GM23338 (cell line): ENCODE data around the gene SIDT1. TPM values are rescaled to one million over a fixed set of nuclear protein-coding genes. Genes with fewer than 3 reads are reported as not detected.

Source experiments
- ATAC-seq: fragments of 200-7000 bp; cut with Tn5 transposase; 3 replicates; pipeline ENCODE4 v1.9.1; 2020
- DNase-seq: peaks from one replicate; pipeline ENCODE4 v3.0.0-alpha.2; 2015; ENCODE audit warnings: low spot score
- H2AFZ ChIP-seq: fragments of 200-600 bp; sonication (generic); 2 replicates; pipeline ENCODE4 v1.8.0; 2016; ENCODE audit warnings: antibody characterized with exemption, mild to moderate bottlenecking, moderate library complexity
- H3F3A ChIP-seq: fragments of 200-600 bp; sonication (generic); replicated peaks from 2 replicates; pipeline ENCODE4 v1.8.0; 2017; ENCODE audit warnings: antibody characterized with exemption, mixed run types, low read depth
- H3K27ac ChIP-seq: fragments of 200-600 bp; sonication (generic); 2 replicates; pipeline ENCODE4 v1.6.1; 2016; ENCODE audit warnings: low read depth
- H3K27me3 ChIP-seq: fragments of 200-600 bp; sonication (generic); 2 replicates; pipeline ENCODE4 v1.8.0; 2016; ENCODE audit warnings: mild to moderate bottlenecking, mixed run types, moderate library complexity; ENCODE audit not compliant: insufficient read depth
- H3K36me3 ChIP-seq: fragments of 200-600 bp; sonication (generic); 2 replicates; pipeline ENCODE4 v1.8.0; 2016; ENCODE audit warnings: mild to moderate bottlenecking; ENCODE audit not compliant: insufficient read depth
- H3K4me1 ChIP-seq: fragments of 200-600 bp; sonication (generic); 2 replicates; pipeline ENCODE4 v1.8.0; 2016; ENCODE audit warnings: mild to moderate bottlenecking, moderate library complexity; ENCODE audit not compliant: insufficient read depth
- H3K4me2 ChIP-seq: fragments of 200-600 bp; sonication (generic); 2 replicates; pipeline ENCODE4 v1.7.1; 2017; ENCODE audit warnings: mixed run types
- H3K4me3 ChIP-seq: fragments of 200-600 bp; sonication (generic); 2 replicates; pipeline ENCODE4 v1.6.1; 2016; ENCODE audit warnings: mixed run types
- H3K79me2 ChIP-seq: fragments of 200-600 bp; sonication (generic); replicated peaks from 2 replicates; pipeline ENCODE4 v1.8.0; 2017; ENCODE audit warnings: mild to moderate bottlenecking; ENCODE audit not compliant: insufficient read depth
- H3K9me2 ChIP-seq: fragments of 200-600 bp; sonication (generic); 2 replicates; pipeline ENCODE4 v1.8.0; 2017; ENCODE audit not compliant: insufficient read depth
- H4K20me1 ChIP-seq: fragments of 200-600 bp; sonication (generic); replicated peaks from 2 replicates; pipeline ENCODE4 v1.8.0; 2017; ENCODE audit warnings: mild to moderate bottlenecking; ENCODE audit not compliant: insufficient read depth
- H3K27ac Mint-ChIP-seq: 2 replicates; pipeline ENCODE4 v1.8.0; 2020; ENCODE audit warnings: inconsistent platforms, mild to moderate bottlenecking, moderate library complexity, mixed read lengths
- H3K27me3 Mint-ChIP-seq: 3 replicates; pipeline ENCODE4 v1.8.0; 2022; ENCODE audit warnings: low read depth, mild to moderate bottlenecking, moderate library complexity, mixed read lengths, inconsistent platforms; ENCODE audit not compliant: insufficient read depth, poor library complexity
- H3K36me3 Mint-ChIP-seq: 3 replicates; pipeline ENCODE4 v1.8.0; 2021; ENCODE audit warnings: low read depth, mild to moderate bottlenecking, inconsistent platforms, moderate library complexity, mixed read lengths
- H3K4me1 Mint-ChIP-seq: 3 replicates; pipeline ENCODE4 v1.8.0; 2020; ENCODE audit warnings: mild to moderate bottlenecking, inconsistent platforms, mixed read lengths
- H3K4me3 Mint-ChIP-seq: 3 replicates; pipeline ENCODE4 v1.8.0; 2021; ENCODE audit warnings: moderate library complexity, mild to moderate bottlenecking, inconsistent platforms, mixed read lengths
- H3K9me3 Mint-ChIP-seq: 3 replicates; pipeline ENCODE4 v1.8.0; 2020; ENCODE audit warnings: moderate library complexity, mild to moderate bottlenecking, inconsistent platforms, mixed read lengths
- CREB1 ChIP-seq: fragments of 250-450 bp; sonication (Bioruptor Pico); IDR thresholded peaks from 2 replicates; pipeline ENCODE4 v1.5.0; 2020; ENCODE audit warnings: low read depth, mild to moderate bottlenecking, moderate library complexity
- EZH2 ChIP-seq: fragments of 200-600 bp; sonication (generic); IDR thresholded peaks from one replicate; pipeline ENCODE4 v1.8.0; 2017; ENCODE audit warnings: antibody characterized with exemption, mild to moderate bottlenecking, low read depth; ENCODE audit not compliant: unreplicated experiment
- EZH2phosphoT487 ChIP-seq: fragments of 200-600 bp; sonication (generic); IDR thresholded peaks from one replicate; pipeline ENCODE4 v1.8.1; 2018; ENCODE audit warnings: antibody characterized with exemption; ENCODE audit not compliant: unreplicated experiment
- NANOG ChIP-seq: IDR thresholded peaks from 2 replicates; pipeline ENCODE4 v1.6.1; 2016; ENCODE audit warnings: antibody characterized with exemption, borderline replicate concordance
- POLR2AphosphoS5 ChIP-seq: IDR thresholded peaks from 2 replicates; pipeline ENCODE4 v1.6.1; 2016; ENCODE audit warnings: antibody characterized with exemption, low read depth
- REST ChIP-seq: IDR thresholded peaks from one replicate; pipeline ENCODE4 v1.6.1; 2018; ENCODE audit warnings: antibody characterized with exemption; ENCODE audit not compliant: unreplicated experiment
- ZNF114 ChIP-seq: fragments of 250-450 bp; sonication (Bioruptor Pico); IDR thresholded peaks from 2 replicates; pipeline ENCODE4 v1.5.0; 2020; ENCODE audit warnings: mild to moderate bottlenecking, moderate library complexity
- ZNF331 ChIP-seq: fragments of 250-450 bp; sonication (Bioruptor Pico); IDR thresholded peaks from 2 replicates; pipeline ENCODE4 v1.5.0; 2020; ENCODE audit warnings: low read depth, mild to moderate bottlenecking, moderate library complexity
- ZNF462 ChIP-seq: fragments of 250-450 bp; sonication (Bioruptor Pico); IDR thresholded peaks from 2 replicates; pipeline ENCODE4 v1.5.0; 2020; ENCODE audit warnings: mild to moderate bottlenecking, moderate library complexity
- polyA plus RNA-seq: library from polyadenylated mRNA; unstranded; fragments of >200 nt; fragmentation: Nextera tagmentation; extraction: Ambion mirVana; gene quantifications from 2 replicates; pipeline ENCODE4 v1.2.1, GENCODE V29; 2016
- total RNA-seq: library from RNA; depleted of rRNA; stranded (reverse); fragments of >200 nt; shearing (Covaris generic); gene quantifications from 2 replicates; pipeline ENCODE4 v1.2.3, GENCODE V29; 2014
- TF ChIP-seq, protein P1 (sequence below): IDR thresholded peaks from 2 replicates; pipeline ENCODE4 v1.6.1; 2016; ENCODE audit warnings: antibody characterized with exemption
- TF ChIP-seq, protein P2 (sequence below), 2 experiments: fragments of 200-600 bp in 1 of 2; sonication (generic) in 1 of 2; conservative IDR thresholded peaks; 2 replicates each; pipeline versions ENCODE4 v1.5.1 to v1.6.1; 2016 to 2017; ENCODE audit warnings: antibody characterized with exemption in 2 of 2, low read depth in 2 of 2, mild to moderate bottlenecking in 2 of 2, moderate library complexity in 1 of 2

SIDT1 gene
- total and polyA plus RNA-seq, 2 experiments from 2014 or later, result 0.10 TPM; not detected in 1

DNA sequence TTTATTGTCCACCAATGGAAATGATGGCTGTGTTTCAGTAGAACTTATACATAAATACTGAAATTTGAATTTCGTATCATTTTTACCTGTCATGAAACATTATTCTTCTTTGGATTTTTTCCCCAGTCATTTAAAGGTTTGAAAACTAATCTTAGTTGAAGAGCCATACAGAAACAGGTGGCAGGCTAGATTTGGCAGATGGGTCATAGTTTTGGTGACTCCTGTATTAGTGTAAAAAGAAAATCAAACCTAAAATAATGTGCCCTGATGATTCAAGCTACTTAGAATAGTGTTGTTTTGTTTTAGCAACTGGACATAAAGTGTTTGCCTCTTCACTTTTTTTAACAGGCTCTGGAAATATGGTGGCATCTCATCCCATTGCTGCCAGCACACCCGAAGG, 68.9 kb downstream of the SIDT1 start:
- no peak overlapping the region for H3K4me3 Mint-ChIP-seq
- no peaks in the 10 kb centered on the region for H3K9me3 Mint-ChIP-seq
- no peaks in the 10 kb centered on the region for H3K27me3 Mint-ChIP-seq
- no peak for TF ChIP-seq NANOG
- TF ChIP-seq, protein P1, sequence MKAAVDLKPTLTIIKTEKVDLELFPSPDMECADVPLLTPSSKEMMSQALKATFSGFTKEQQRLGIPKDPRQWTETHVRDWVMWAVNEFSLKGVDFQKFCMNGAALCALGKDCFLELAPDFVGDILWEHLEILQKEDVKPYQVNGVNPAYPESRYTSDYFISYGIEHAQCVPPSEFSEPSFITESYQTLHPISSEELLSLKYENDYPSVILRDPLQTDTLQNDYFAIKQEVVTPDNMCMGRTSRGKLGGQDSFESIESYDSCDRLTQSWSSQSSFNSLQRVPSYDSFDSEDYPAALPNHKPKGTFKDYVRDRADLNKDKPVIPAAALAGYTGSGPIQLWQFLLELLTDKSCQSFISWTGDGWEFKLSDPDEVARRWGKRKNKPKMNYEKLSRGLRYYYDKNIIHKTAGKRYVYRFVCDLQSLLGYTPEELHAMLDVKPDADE, result no peak
- TF ChIP-seq REST, result no peak
- TF ChIP-seq POLR2AphosphoS5, result no peak
- TF ChIP-seq ZNF462 (CRISPR knock-in tag), result no peak
- TF ChIP-seq ZNF331 (CRISPR knock-in tag), result no peak
- no peak for TF ChIP-seq EZH2
- no peak for TF ChIP-seq EZH2phosphoT487
- TF ChIP-seq CREB1 (CRISPR knock-in tag), result no peak
- TF ChIP-seq, protein P2, sequence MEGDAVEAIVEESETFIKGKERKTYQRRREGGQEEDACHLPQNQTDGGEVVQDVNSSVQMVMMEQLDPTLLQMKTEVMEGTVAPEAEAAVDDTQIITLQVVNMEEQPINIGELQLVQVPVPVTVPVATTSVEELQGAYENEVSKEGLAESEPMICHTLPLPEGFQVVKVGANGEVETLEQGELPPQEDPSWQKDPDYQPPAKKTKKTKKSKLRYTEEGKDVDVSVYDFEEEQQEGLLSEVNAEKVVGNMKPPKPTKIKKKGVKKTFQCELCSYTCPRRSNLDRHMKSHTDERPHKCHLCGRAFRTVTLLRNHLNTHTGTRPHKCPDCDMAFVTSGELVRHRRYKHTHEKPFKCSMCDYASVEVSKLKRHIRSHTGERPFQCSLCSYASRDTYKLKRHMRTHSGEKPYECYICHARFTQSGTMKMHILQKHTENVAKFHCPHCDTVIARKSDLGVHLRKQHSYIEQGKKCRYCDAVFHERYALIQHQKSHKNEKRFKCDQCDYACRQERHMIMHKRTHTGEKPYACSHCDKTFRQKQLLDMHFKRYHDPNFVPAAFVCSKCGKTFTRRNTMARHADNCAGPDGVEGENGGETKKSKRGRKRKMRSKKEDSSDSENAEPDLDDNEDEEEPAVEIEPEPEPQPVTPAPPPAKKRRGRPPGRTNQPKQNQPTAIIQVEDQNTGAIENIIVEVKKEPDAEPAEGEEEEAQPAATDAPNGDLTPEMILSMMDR (conservative IDR thresholded peaks at IDR 0.05; ENCODE audit: low read depth in 2 of 2), result no peak
- TF ChIP-seq ZNF114, result no peak
- H3K4me1 Mint-ChIP-seq, result peaks cover 10% of the 10 kb centered on the region
- H3K27ac Mint-ChIP-seq, result no peak overlapping the region
- Histone ChIP-seq H3K27me3 (no peaks in the 10 kb centered on the region), H3K27ac (no peak overlapping the region), H3K4me2 (no peak overlapping the region), H3K36me3 (no peaks in the 10 kb centered on the region), H4K20me1 (no peaks in the 10 kb centered on the region), H3K79me2 (no peaks in the 10 kb centered on the region), H2AFZ (no peak overlapping the region; the same call in 1 of the 2 replicates), H3K9me2 (no peaks in the 10 kb centered on the region), H3K4me3 (no peak overlapping the region), H3F3A (no peaks in the 10 kb centered on the region), H3K4me1 (peaks cover 17% of the 10 kb centered on the region)
- DNase-seq (no peak), ATAC-seq (no peak)
- no peaks in the 10 kb centered on the region for H3K36me3 Mint-ChIP-seq
